ENCODE data around the gene TRPM1.

The TRPM1 gene

DNA sequence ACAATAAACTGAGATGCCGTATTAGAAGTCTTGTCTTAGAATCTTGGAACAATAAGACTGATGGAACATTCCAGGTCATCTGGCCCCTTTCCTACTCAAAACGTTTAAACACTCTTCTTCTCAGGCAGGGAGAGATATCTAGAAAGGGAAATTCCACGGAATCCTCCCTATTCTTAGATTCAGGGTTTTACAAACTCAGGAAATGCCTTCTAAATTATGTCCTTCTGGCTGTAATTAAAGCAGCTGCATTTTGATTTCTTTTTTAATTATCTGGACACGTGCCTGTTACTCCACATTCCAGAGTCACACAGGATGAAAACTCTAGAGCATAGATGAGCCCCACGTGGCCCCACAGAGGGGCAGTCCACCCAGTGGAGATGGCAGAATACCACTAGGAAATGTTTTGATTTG lies 68.6 kb downstream of the TRPM1 start:
- TF ChIP-seq, protein P1, sequence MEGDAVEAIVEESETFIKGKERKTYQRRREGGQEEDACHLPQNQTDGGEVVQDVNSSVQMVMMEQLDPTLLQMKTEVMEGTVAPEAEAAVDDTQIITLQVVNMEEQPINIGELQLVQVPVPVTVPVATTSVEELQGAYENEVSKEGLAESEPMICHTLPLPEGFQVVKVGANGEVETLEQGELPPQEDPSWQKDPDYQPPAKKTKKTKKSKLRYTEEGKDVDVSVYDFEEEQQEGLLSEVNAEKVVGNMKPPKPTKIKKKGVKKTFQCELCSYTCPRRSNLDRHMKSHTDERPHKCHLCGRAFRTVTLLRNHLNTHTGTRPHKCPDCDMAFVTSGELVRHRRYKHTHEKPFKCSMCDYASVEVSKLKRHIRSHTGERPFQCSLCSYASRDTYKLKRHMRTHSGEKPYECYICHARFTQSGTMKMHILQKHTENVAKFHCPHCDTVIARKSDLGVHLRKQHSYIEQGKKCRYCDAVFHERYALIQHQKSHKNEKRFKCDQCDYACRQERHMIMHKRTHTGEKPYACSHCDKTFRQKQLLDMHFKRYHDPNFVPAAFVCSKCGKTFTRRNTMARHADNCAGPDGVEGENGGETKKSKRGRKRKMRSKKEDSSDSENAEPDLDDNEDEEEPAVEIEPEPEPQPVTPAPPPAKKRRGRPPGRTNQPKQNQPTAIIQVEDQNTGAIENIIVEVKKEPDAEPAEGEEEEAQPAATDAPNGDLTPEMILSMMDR (IDR thresholded peaks at IDR 0.05; ENCODE audit: low read length), result no peak
- TF ChIP-seq EZH2phosphoT487 (IDR thresholded peaks at IDR 0.05; ENCODE audit: low read length) (no peak), EZH2 (optimal IDR thresholded peaks at IDR 0.05; ENCODE audit: low read depth, low read length) (no peak)
- DNase-seq, result no peak
- no peak overlapping the region for H2AFZ ChIP-seq (ENCODE audit: low read length)
- H3K27ac ChIP-seq (ENCODE audit: low read length), result no peak overlapping the region
- peaks cover 8% of the 10 kb centered on the region; the same call in 1 of the 2 replicates for H3F3A ChIP-seq (ENCODE audit: insufficient read depth, low read length)
- H3K36me3 ChIP-seq (replicated peaks; ENCODE audit: insufficient read depth, low read length), result no peaks in the 10 kb centered on the region
- H3K9me2 ChIP-seq (replicated peaks; ENCODE audit: insufficient read depth, low read length), result no peaks in the 10 kb centered on the region
- no peaks in the 10 kb centered on the region for H3K79me2 ChIP-seq (ENCODE audit: low read length)
- H3K4me1 ChIP-seq (ENCODE audit: low read length), result peaks cover 40% of the 10 kb centered on the region
- no peak overlapping the region for H3K4me3 ChIP-seq (ENCODE audit: low read length)
- H3K9ac ChIP-seq (ENCODE audit: low read length), result no peak overlapping the region
- no peaks in the 10 kb centered on the region for H3K9me3 ChIP-seq (replicated peaks; ENCODE audit: insufficient read depth, low read length)
- no peaks in the 10 kb centered on the region for H3K27me3 ChIP-seq (replicated peaks; ENCODE audit: insufficient read depth, low read length)
- no peaks in the 10 kb centered on the region for H4K20me1 ChIP-seq (ENCODE audit: insufficient read depth, low read length)
- H3K4me2 ChIP-seq (ENCODE audit: low read depth, low read length), result no peak overlapping the region

DNA sequence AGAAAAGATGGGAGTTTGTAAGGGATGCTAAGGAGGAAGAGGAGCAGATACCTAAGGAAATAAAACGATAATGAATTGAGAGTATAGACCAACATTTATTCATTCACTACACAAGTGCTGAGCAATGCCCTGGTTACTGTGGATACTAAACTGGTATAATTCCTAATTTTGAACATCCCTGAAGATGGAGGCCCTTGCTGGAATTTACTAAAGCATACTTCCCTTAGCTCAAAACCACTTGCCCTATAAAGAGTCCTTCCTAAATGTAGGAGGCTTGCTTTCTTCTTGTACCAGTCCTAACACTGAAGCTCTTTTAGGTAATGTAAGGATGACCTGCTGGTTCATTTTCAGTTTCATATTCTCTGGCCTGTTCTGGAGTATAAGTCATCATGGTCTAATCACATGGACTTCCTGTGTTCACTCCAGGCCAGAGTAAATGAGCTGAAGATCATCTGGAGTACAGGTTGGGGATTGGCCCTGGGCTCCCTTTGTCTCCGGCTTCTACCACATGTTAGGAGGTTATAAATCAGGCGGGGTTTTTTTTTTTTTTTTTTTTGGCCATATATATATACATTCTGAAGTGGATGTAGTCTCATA lies 70.0 kb downstream of the TRPM1 start:
- Histone ChIP-seq H3K4me3 (ENCODE audit: low read length) (peak overlapping the region; percentile 14), H3K27ac (ENCODE audit: low read length) (peak overlapping the region; percentile 71), H3K36me3 (replicated peaks; ENCODE audit: insufficient read depth, low read length) (no peaks in the 10 kb centered on the region), H3F3A (ENCODE audit: insufficient read depth, low read length) (peaks cover 8% of the 10 kb centered on the region; the same call in 1 of the 2 replicates), H3K9ac (ENCODE audit: low read length) (peak overlapping the region; percentile 14; the same call in 1 of the 2 replicates), H3K9me3 (replicated peaks; ENCODE audit: insufficient read depth, low read length) (no peaks in the 10 kb centered on the region), H3K27me3 (replicated peaks; ENCODE audit: insufficient read depth, low read length) (no peaks in the 10 kb centered on the region), H3K79me2 (ENCODE audit: low read length) (no peaks in the 10 kb centered on the region), H3K4me2 (ENCODE audit: low read depth, low read length) (peak overlapping the region; percentile 63), H3K4me1 (ENCODE audit: low read length) (peaks cover 40% of the 10 kb centered on the region), H4K20me1 (ENCODE audit: insufficient read depth, low read length) (no peaks in the 10 kb centered on the region), H3K9me2 (replicated peaks; ENCODE audit: insufficient read depth, low read length) (no peaks in the 10 kb centered on the region), H2AFZ (ENCODE audit: low read length) (peak overlapping the region; percentile 24)
- TF ChIP-seq EZH2phosphoT487 (IDR thresholded peaks at IDR 0.05; ENCODE audit: low read length) (no peak), EZH2 (optimal IDR thresholded peaks at IDR 0.05; ENCODE audit: low read depth, low read length) (no peak)
- TF ChIP-seq, protein P1 (IDR thresholded peaks at IDR 0.05; ENCODE audit: low read length), result no peak
- peak; percentile 94 for DNase-seq

DNA sequence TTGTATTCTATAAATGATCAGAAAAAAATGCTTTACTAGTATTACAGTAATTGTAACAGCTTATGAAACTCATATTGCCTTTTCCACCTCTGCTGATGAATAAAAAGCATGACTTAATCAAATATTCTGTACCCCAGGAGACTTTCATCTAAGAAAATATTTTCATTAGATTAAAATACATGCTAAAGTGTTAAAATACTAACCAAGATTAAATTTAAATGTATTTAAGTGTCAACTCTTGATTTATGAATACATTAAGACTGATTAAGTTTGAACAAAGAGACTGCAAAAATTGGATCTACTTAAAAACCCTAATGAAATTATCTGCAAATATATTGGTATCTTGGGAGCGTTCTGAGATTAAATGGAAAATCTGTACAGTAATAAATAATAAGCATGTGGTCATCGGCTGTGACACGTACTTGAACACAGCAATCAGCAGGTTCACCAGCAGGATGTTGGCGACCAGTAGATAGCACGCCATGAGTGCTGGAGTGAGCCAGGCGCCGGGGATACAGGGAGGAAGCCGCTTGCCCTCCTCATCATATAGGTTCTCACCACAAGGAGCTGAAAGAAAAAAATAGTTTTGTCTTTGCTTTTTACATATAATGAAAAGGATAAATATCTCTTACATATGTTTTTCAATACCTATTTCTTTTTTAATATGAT lies 73.5 kb downstream of the TRPM1 start:
- Histone ChIP-seq H3K9me2 (replicated peaks; ENCODE audit: insufficient read depth, low read length) (no peaks in the 10 kb centered on the region), H3K4me1 (ENCODE audit: low read length) (peaks cover 26% of the 10 kb centered on the region), H3K27ac (ENCODE audit: low read length) (no peak overlapping the region), H2AFZ (ENCODE audit: low read length) (no peak overlapping the region), H3F3A (ENCODE audit: insufficient read depth, low read length) (peaks cover 8% of the 10 kb centered on the region; the same call in 1 of the 2 replicates), H4K20me1 (ENCODE audit: insufficient read depth, low read length) (no peaks in the 10 kb centered on the region), H3K36me3 (replicated peaks; ENCODE audit: insufficient read depth, low read length) (no peaks in the 10 kb centered on the region), H3K4me2 (ENCODE audit: low read depth, low read length) (no peak overlapping the region), H3K79me2 (ENCODE audit: low read length) (no peaks in the 10 kb centered on the region), H3K27me3 (replicated peaks; ENCODE audit: insufficient read depth, low read length) (no peaks in the 10 kb centered on the region), H3K4me3 (ENCODE audit: low read length) (no peak overlapping the region), H3K9me3 (replicated peaks; ENCODE audit: insufficient read depth, low read length) (no peaks in the 10 kb centered on the region), H3K9ac (ENCODE audit: low read length) (no peak overlapping the region)
- no peak for DNase-seq
- TF ChIP-seq EZH2phosphoT487 (IDR thresholded peaks at IDR 0.05; ENCODE audit: low read length) (no peak), EZH2 (optimal IDR thresholded peaks at IDR 0.05; ENCODE audit: low read depth, low read length) (no peak)
- TF ChIP-seq, protein P1 (IDR thresholded peaks at IDR 0.05; ENCODE audit: low read length), result no peak
